ENCODE measurements around the gene RBSN.

- TF ChIP-seq, protein P1, sequence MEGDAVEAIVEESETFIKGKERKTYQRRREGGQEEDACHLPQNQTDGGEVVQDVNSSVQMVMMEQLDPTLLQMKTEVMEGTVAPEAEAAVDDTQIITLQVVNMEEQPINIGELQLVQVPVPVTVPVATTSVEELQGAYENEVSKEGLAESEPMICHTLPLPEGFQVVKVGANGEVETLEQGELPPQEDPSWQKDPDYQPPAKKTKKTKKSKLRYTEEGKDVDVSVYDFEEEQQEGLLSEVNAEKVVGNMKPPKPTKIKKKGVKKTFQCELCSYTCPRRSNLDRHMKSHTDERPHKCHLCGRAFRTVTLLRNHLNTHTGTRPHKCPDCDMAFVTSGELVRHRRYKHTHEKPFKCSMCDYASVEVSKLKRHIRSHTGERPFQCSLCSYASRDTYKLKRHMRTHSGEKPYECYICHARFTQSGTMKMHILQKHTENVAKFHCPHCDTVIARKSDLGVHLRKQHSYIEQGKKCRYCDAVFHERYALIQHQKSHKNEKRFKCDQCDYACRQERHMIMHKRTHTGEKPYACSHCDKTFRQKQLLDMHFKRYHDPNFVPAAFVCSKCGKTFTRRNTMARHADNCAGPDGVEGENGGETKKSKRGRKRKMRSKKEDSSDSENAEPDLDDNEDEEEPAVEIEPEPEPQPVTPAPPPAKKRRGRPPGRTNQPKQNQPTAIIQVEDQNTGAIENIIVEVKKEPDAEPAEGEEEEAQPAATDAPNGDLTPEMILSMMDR (conservative IDR thresholded peaks at IDR 0.05 in 1 of 2, IDR thresholded peaks at IDR 0.05 in 1 of 2; ENCODE audit: extremely low read depth in 1 of 2, insufficient read depth in 1 of 2, low read depth in 1 of 2, low read length in 2 of 2) = no peak
- TF ChIP-seq EZH2 (IDR thresholded peaks at IDR 0.05; ENCODE audit: borderline replicate concordance, low read length) = no peak
These were observed 4.6 kb downstream of the RBSN start for GRCh38 chr3:15094187-15094875.
